Uterus (tissue), 4 donors: ENCODE results near the gene KRT31. TPM values are rescaled to one million over a fixed set of nuclear protein-coding genes. Genes with fewer than 3 reads are reported as not detected.

Source experiments
- DNase-seq, 2 donors: peaks; one replicate each; pipeline ENCODE4 v3.0.0-alpha.2; 2019 to 2020
- H3K27ac ChIP-seq, 2 donors: fragments of 200-600 bp; sonication (generic); 1 replicate in 1 of 2; 2 replicates in 1 of 2; pipeline ENCODE4 v1.5.1; 2016 to 2018
- H3K27me3 ChIP-seq, 2 donors: fragments of 200-600 bp; sonication (generic); one replicate each; pipeline ENCODE4 v1.5.1; 2018 to 2019; ENCODE audit warnings: control low read depth in 1 of 2
- H3K36me3 ChIP-seq, 2 donors: fragments of 200-600 bp; sonication (generic); one replicate each; pipeline ENCODE4 v1.5.1; 2019; ENCODE audit warnings: control low read depth in 1 of 2
- H3K4me1 ChIP-seq, 2 donors: fragments of 200-600 bp; sonication (generic); one replicate each; pipeline ENCODE4 v1.5.1; 2018 to 2019; ENCODE audit warnings: control low read depth in 1 of 2
- H3K4me3 ChIP-seq, 2 donors: fragments of 200-600 bp; sonication (generic); 1 replicate in 1 of 2; 2 replicates in 1 of 2; pipeline ENCODE4 v1.5.1; 2018 to 2019; ENCODE audit warnings: mild to moderate bottlenecking in 1 of 2
- H3K9me3 ChIP-seq, 2 donors: fragments of 200-600 bp; sonication (generic); one replicate each; pipeline ENCODE4 v1.5.1; 2019; ENCODE audit warnings: control low read depth in 1 of 2
- POLR2A ChIP-seq, 2 donors: fragments of 450-650 bp; IDR thresholded peaks; one replicate each; pipeline ENCODE4 v1.6.1; 2016; ENCODE audit warnings: antibody characterized with exemption in 2 of 2, mild to moderate bottlenecking in 1 of 2, moderate library complexity in 1 of 2
- intact Hi-C: fragments of 100-400 bp; cut with DNase I; formaldehyde crosslinking; loops from one replicate; pipeline ENCODE4 v1.15.1; 2023; ENCODE audit warnings: low total_unique reads
- total RNA-seq, 4 donors: library from RNA; depleted of rRNA in 3 of 4; stranded (reverse); fragments of >200 nt in 3 of 4; gene quantifications; one replicate each; pipeline versions ENCODE4 v1.1.0 to v1.2.4, GENCODE V29; 2014 to 2023
- TF ChIP-seq, protein P1 (sequence below), 4 experiments: fragments of 200-600 bp in 2 of 4; fragments of 450-650 bp in 2 of 4; sonication (generic) in 2 of 4; IDR thresholded peaks; one replicate each; pipeline ENCODE4 v1.5.1; 2016 to 2019; ENCODE audit warnings: antibody characterized with exemption in 4 of 4, mild to moderate bottlenecking in 2 of 4, moderate library complexity in 1 of 4
- donor health status: DM: yes; HTN: yes; CAD: no.

KRT31 gene
- total RNA-seq, 4 donors from 2014 or later = not detected

DNA sequence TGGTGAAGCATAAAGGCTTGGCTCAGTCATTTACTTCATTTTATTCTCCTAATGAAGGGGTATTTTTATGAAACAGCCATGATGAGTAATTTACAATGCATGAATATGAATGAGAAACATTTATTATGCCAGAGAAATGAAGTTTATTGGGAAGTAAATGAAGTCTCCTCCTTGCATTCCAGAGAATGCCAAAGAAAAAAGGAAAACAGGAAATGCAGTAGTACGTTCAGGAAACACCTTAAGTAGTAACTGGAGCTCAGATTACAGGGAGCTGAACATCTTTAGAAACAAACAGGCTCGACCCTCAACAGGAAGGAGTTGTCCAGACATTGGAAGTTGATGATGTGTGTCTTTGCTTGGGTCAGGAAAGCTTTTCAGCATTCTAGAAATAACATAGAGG lies 19.9 kb downstream of the KRT31 start:
- Histone ChIP-seq H3K27me3 (no peaks in the 10 kb centered on the region), H3K4me3 (no peak overlapping the region), H3K36me3 (no peaks in the 10 kb centered on the region), H3K9me3 (no peaks in the 10 kb centered on the region), H3K4me1 (no peaks in the 10 kb centered on the region), H3K27ac (peak overlapping the region; percentile 3 to 25)
- intact Hi-C loops = no loop called here
- TF ChIP-seq, protein P1, sequence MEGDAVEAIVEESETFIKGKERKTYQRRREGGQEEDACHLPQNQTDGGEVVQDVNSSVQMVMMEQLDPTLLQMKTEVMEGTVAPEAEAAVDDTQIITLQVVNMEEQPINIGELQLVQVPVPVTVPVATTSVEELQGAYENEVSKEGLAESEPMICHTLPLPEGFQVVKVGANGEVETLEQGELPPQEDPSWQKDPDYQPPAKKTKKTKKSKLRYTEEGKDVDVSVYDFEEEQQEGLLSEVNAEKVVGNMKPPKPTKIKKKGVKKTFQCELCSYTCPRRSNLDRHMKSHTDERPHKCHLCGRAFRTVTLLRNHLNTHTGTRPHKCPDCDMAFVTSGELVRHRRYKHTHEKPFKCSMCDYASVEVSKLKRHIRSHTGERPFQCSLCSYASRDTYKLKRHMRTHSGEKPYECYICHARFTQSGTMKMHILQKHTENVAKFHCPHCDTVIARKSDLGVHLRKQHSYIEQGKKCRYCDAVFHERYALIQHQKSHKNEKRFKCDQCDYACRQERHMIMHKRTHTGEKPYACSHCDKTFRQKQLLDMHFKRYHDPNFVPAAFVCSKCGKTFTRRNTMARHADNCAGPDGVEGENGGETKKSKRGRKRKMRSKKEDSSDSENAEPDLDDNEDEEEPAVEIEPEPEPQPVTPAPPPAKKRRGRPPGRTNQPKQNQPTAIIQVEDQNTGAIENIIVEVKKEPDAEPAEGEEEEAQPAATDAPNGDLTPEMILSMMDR (IDR thresholded peaks at IDR 0.05) = no peak
- no peak for TF ChIP-seq POLR2A (IDR thresholded peaks at IDR 0.05)
- DNase-seq = no peak

GRCh38 chr17:41369713-41370112 lies 27.7 kb downstream of the KRT31 start, which contains the start of gene KRT33B:
TSS of gene KRT33B (minus strand) at chr17:41369813. CDS start at chr17:41369750, 63 bp downstream.
- Histone ChIP-seq H3K4me1 (no peaks in the 10 kb centered on the region), H3K36me3 (no peaks in the 10 kb centered on the region), H3K27me3 (no peaks in the 10 kb centered on the region), H3K4me3 (no peak within 1 kb of the TSS), H3K27ac (no peak within 1 kb of the TSS), H3K9me3 (no peaks in the 10 kb centered on the region)
- TF ChIP-seq, protein P1 (IDR thresholded peaks at IDR 0.05) = no peak
- no peak for TF ChIP-seq POLR2A (IDR thresholded peaks at IDR 0.05)
- intact Hi-C loops = no loop called here
- no peak for DNase-seq

- intact Hi-C loops = no loop called here
- Histone ChIP-seq H3K27ac (no peak overlapping the region), H3K27me3 (no peaks in the 10 kb centered on the region), H3K4me1 (no peaks in the 10 kb centered on the region), H3K9me3 (no peaks in the 10 kb centered on the region), H3K36me3 (no peaks in the 10 kb centered on the region), H3K4me3 (no peak overlapping the region)
- TF ChIP-seq, protein P1 (IDR thresholded peaks at IDR 0.05) = no peak
- TF ChIP-seq POLR2A (IDR thresholded peaks at IDR 0.05) = no peak
- DNase-seq = no peak
These were observed 28.4 kb downstream of the KRT31 start for GRCh38 chr17:41369023-41369422.

- intact Hi-C loops = no loop called here
- Histone ChIP-seq H3K27me3 (no peaks in the 10 kb centered on the region), H3K4me1 (no peaks in the 10 kb centered on the region), H3K36me3 (no peaks in the 10 kb centered on the region), H3K27ac (no peak overlapping the region), H3K9me3 (no peaks in the 10 kb centered on the region), H3K4me3 (no peak overlapping the region)
- peak in 1 of 2 donors; percentile 23 for DNase-seq
- no peak for TF ChIP-seq POLR2A (IDR thresholded peaks at IDR 0.05)
- TF ChIP-seq, protein P1 (IDR thresholded peaks at IDR 0.05) = no peak
These were observed 29.9 kb downstream of the KRT31 start for GRCh38 chr17:41367426-41368075.

DNA sequence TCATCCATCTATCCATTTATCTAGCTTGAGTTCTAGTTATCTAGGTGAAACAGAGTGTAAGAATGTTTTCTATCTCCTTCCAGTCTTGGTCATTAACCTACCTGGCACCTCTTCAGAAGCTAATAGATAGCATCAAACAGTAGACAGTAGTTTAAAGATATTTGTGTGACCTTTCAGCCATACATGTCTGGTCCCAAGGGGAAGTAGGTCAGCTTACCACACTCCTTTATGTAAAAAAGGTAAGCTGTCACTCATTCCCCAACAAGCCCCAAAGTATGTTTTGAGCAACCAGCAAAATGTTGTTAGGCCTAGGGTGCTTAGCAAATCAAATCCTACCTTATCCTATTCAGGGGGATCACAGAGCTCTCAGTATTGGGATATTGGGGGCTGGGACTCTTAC lies 31.3 kb downstream of the KRT31 start:
- intact Hi-C loops = no loop called here
- DNase-seq = no peak
- no peaks in the 10 kb centered on the region for H3K27me3 ChIP-seq
- H3K27ac ChIP-seq = no peak overlapping the region
- no peaks in the 10 kb centered on the region for H3K4me1 ChIP-seq
- H3K36me3 ChIP-seq = no peaks in the 10 kb centered on the region
- no peaks in the 10 kb centered on the region for H3K9me3 ChIP-seq
- H3K4me3 ChIP-seq = no peak overlapping the region
- TF ChIP-seq, protein P1 (IDR thresholded peaks at IDR 0.05) = no peak
- no peak for TF ChIP-seq POLR2A (IDR thresholded peaks at IDR 0.05)
